ENCODE results near the gene GRM4. TPM values are rescaled to one million over a fixed set of nuclear protein-coding genes. Genes with fewer than 3 reads are reported as not detected.
A peak's percentile ranks its signal among the peaks of the same experiment; 100 is the strongest.

GRM4 gene
- total and polyA plus RNA-seq, 9 of the 15 experiments (the other 6 are each of a cell fraction or from before 2014, with no cell fraction given) = 0.18 TPM; not detected in 8

GRCh38 chr6:33990061-33990541, 155.8 kb downstream of the GRM4 start (continued):
- TF ChIP-seq HMBOX1 (IDR thresholded peaks at IDR 0.05) (no peak), SOX6 (IDR thresholded peaks at IDR 0.05) (peak; percentile 17; the same call in 1 of the 2 replicates), GTF2A2 (tag; IDR thresholded peaks at IDR 0.05) (no peak), AFF1 (IDR thresholded peaks at IDR 0.05; ENCODE audit: low read depth in 1 of 2, partially characterized antibody in 2 of 2) (no peak), NCOR1 (IDR thresholded peaks at IDR 0.05) (peak; percentile 48), FOXK2 (conservative IDR thresholded peaks at IDR 0.05 in 1 of 2, IDR thresholded peaks at IDR 0.05 in 1 of 2; ENCODE audit: low read depth in 2 of 2) (no peak), ILF3 (IDR thresholded peaks at IDR 0.05; ENCODE audit: borderline replicate concordance) (no peak), GATA2 (CRISPR knock-in tag; IDR thresholded peaks at IDR 0.05) (peak; percentile 41; the same call in 1 of the 2 replicates), PKNOX1 (IDR thresholded peaks at IDR 0.05) (no peak)
- TF ChIP-seq, protein P1, sequence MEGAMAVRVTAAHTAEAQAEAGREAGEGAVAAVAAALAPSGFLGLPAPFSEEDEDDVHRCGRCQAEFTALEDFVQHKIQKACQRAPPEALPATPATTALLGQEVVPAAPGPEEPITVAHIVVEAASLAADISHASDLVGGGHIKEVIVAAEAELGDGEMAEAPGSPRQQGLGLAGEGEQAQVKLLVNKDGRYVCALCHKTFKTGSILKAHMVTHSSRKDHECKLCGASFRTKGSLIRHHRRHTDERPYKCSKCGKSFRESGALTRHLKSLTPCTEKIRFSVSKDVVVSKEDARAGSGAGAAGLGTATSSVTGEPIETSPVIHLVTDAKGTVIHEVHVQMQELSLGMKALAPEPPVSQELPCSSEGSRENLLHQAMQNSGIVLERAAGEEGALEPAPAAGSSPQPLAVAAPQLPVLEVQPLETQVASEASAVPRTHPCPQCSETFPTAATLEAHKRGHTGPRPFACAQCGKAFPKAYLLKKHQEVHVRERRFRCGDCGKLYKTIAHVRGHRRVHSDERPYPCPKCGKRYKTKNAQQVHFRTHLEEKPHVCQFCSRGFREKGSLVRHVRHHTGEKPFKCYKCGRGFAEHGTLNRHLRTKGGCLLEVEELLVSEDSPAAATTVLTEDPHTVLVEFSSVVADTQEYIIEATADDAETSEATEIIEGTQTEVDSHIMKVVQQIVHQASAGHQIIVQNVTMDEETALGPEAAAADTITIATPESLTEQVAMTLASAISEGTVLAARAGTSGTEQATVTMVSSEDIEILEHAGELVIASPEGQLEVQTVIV (CRISPR knock-in tag; IDR thresholded peaks at IDR 0.05; ENCODE audit: borderline replicate concordance) = no peak
- TF ChIP-seq, protein P2, sequence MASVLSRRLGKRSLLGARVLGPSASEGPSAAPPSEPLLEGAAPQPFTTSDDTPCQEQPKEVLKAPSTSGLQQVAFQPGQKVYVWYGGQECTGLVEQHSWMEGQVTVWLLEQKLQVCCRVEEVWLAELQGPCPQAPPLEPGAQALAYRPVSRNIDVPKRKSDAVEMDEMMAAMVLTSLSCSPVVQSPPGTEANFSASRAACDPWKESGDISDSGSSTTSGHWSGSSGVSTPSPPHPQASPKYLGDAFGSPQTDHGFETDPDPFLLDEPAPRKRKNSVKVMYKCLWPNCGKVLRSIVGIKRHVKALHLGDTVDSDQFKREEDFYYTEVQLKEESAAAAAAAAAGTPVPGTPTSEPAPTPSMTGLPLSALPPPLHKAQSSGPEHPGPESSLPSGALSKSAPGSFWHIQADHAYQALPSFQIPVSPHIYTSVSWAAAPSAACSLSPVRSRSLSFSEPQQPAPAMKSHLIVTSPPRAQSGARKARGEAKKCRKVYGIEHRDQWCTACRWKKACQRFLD (CRISPR knock-in tag; IDR thresholded peaks at IDR 0.05) = 0 out of 2 replicates have a peak, but pooled peaks have one; percentile 36
